HepG2 (cell line): ENCODE data around the gene PRKCZ. TPM values are rescaled to one million over a fixed set of nuclear protein-coding genes. Genes with fewer than 3 reads are reported as not detected.

ENCODE experiments used
- ATF7 ChIP-seq, 2 experiments: fragments of 450-650 bp in 1 of 2; sonication (generic) in 1 of 2; formaldehyde crosslinking in 1 of 2; IDR thresholded peaks; 2 replicates each; pipeline versions ENCODE4 v1.4.0 to v1.6.1; 2016 to 2020; ENCODE audit warnings: antibody characterized with exemption in 1 of 2, mild to moderate bottlenecking in 1 of 2, missing genetic modification reagents in 1 of 2
- EP300 ChIP-seq, 3 experiments: sonication (generic) in 1 of 3; formaldehyde crosslinking in 1 of 3; IDR thresholded peaks; 2 replicates each; pipeline versions ENCODE4 v1.5.1 to v1.6.1; 2011 to 2020; ENCODE audit warnings: low read depth in 2 of 3, low read length in 2 of 3, borderline replicate concordance in 1 of 3, improper control_type of control experiment in 1 of 3, mild to moderate bottlenecking in 1 of 3, missing genetic modification reagents in 1 of 3, moderate library complexity in 1 of 3
- HNF4G ChIP-seq, 2 experiments: sonication (generic) in 1 of 2; formaldehyde crosslinking in 1 of 2; IDR thresholded peaks; 2 replicates each; pipeline versions ENCODE4 v1.4.0 to v1.6.1; 2011 to 2020; ENCODE audit warnings: borderline replicate concordance in 2 of 2, low read depth in 2 of 2, mild to moderate bottlenecking in 2 of 2, low read length in 1 of 2, missing genetic modification reagents in 1 of 2, moderate library complexity in 1 of 2
- HOXA7 ChIP-seq: sonication (generic); formaldehyde crosslinking; IDR thresholded peaks from 2 replicates; pipeline ENCODE4 v1.8.1; 2022; ENCODE audit warnings: mild to moderate bottlenecking, missing genetic modification reagents, moderate library complexity
- MAF1 ChIP-seq: sonication (generic); formaldehyde crosslinking; IDR thresholded peaks from 2 replicates; pipeline ENCODE4 v1.5.0; 2020; ENCODE audit warnings: missing genetic modification reagents, borderline replicate concordance
- MTF2 ChIP-seq: sonication (generic); formaldehyde crosslinking; IDR thresholded peaks from 2 replicates; pipeline ENCODE4 v1.5.0; 2020; ENCODE audit warnings: missing genetic modification reagents, borderline replicate concordance
- POLR2AphosphoS5 ChIP-seq: IDR thresholded peaks from 2 replicates; pipeline ENCODE4 v1.6.1; 2012; ENCODE audit warnings: low read depth, low read length
- POLR2G ChIP-seq: fragments of 200-400 bp; formaldehyde crosslinking; IDR thresholded peaks from 2 replicates; pipeline ENCODE4 v1.6.1; 2018; ENCODE audit warnings: mild to moderate bottlenecking, low read depth, low read length, moderate library complexity
- SALL2 ChIP-seq: sonication (generic); formaldehyde crosslinking; IDR thresholded peaks from 2 replicates; pipeline ENCODE4 v1.8.1; 2023; ENCODE audit warnings: mild to moderate bottlenecking, missing genetic modification reagents, inconsistent platforms
- SNAPC2 ChIP-seq: sonication (generic); formaldehyde crosslinking; IDR thresholded peaks from 2 replicates; pipeline ENCODE4 v1.8.1; 2022; ENCODE audit warnings: mild to moderate bottlenecking, missing genetic modification reagents
- STAT5B ChIP-seq: sonication (generic); formaldehyde crosslinking; IDR thresholded peaks from 2 replicates; pipeline ENCODE4 v1.4.0; 2020; ENCODE audit warnings: missing genetic modification reagents
- TBX2 ChIP-seq: sonication (generic); formaldehyde crosslinking; IDR thresholded peaks from 2 replicates; pipeline ENCODE4 v1.5.0; 2020; ENCODE audit warnings: missing genetic modification reagents, mild to moderate bottlenecking, borderline replicate concordance
- ZNF317 ChIP-seq: sonication (generic); formaldehyde crosslinking; IDR thresholded peaks from 2 replicates; pipeline ENCODE4 v1.5.0; 2020; ENCODE audit warnings: mild to moderate bottlenecking, missing genetic modification reagents
- ZNF570 ChIP-seq: sonication (generic); formaldehyde crosslinking; IDR thresholded peaks from 2 replicates; pipeline ENCODE4 v1.4.0; 2020; ENCODE audit warnings: mild to moderate bottlenecking, missing genetic modification reagents, borderline replicate concordance
- ZNF703 ChIP-seq: sonication (generic); formaldehyde crosslinking; IDR thresholded peaks from 2 replicates; pipeline ENCODE4 v1.5.1; 2020; ENCODE audit warnings: missing genetic modification reagents, mild to moderate bottlenecking, moderate library complexity, borderline replicate concordance
- ZNF776 ChIP-seq: sonication (generic); formaldehyde crosslinking; IDR thresholded peaks from 2 replicates; pipeline ENCODE4 v1.4.0; 2020; ENCODE audit warnings: mild to moderate bottlenecking, missing genetic modification reagents
- polyA plus RNA-seq, 8 experiments: library from polyadenylated mRNA; depleted of rRNA in 3 of 8; stranded (reverse) in 7 of 8; unstranded in 1 of 8; fragments of >200 nt; fragmentation: Illumina TruSeq in 4 of 8; extraction: Trizol in 4 of 8; gene quantifications; 2 replicates each; pipeline versions ENCODE4 v1.2.1 to v1.2.3, GENCODE V29; 2011 to 2016; ENCODE audit warnings: low read depth in 4 of 8, missing spikeins in 1 of 8, mixed read lengths in 1 of 8; ENCODE audit not compliant: insufficient read depth in 1 of 8
- total RNA-seq, 5 experiments: library from RNA; depleted of rRNA; stranded (reverse); fragments of >200 nt; fragmentation: Illumina TruSeq; extraction: Trizol; gene quantifications; 2 replicates each; pipeline ENCODE4 v1.2.3, GENCODE V29; 2016; ENCODE audit warnings: low read depth in 1 of 5
- TF ChIP-seq, protein P1 (sequence below): sonication (generic); formaldehyde crosslinking; IDR thresholded peaks from 2 replicates; pipeline ENCODE4 v1.5.0; 2020; ENCODE audit warnings: mild to moderate bottlenecking, missing genetic modification reagents, borderline replicate concordance
- TF ChIP-seq, protein P2 (sequence below): IDR thresholded peaks from 2 replicates; pipeline ENCODE4 v1.6.1; 2016; ENCODE audit warnings: low read depth, control low read depth
- TF ChIP-seq, protein P3 (sequence below): fragments of 450-650 bp; IDR thresholded peaks from 2 replicates; pipeline ENCODE4 v1.6.1; 2017
- TF ChIP-seq, protein P4 (sequence below): IDR thresholded peaks from 2 replicates; pipeline ENCODE4 v1.6.1; 2018; ENCODE audit warnings: missing genetic modification reagents

PRKCZ gene
- total and polyA plus RNA-seq, 2 of the 13 experiments (the other 11 are each of a cell fraction or from before 2014, with no cell fraction given), result 34.7 to 85.2 TPM

DNA sequence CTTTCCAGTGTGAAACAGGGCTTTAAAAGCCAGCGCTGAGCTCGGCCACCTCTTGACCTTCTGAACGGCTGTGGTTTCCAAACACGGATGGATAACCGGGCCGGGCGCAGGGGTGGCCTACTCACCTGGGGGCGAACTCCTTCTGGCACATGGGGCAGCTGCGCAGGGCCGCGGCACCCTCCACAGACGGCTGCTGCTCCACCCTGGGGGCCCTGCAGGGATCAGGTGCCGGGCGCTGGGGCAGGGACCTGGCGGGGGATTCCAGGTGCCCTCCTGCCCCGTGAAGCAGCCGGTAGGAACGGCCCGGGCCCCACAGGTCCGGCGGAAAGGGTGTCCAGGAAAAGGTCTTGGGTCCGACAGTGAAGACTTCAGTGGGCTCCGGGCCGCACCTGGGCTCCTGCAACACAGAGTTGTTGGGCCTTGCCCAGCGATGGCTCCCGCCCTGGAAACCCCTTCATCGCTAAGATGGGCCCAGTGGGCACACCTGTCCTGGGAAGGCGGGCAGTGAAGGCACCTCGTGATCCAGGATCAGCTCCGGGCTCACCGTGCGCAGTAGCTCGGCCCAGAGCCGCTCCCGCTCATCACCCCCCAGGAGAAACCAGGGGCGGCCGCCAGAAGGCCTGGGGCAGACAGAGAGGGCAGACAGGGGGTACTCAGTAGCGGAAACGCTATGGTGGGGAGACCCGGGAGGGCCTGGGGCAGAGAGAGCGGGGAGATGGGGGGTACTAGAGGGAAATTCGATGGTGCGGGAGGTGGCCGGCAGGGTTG, 143.5 kb downstream of the PRKCZ start (continued):
- TF ChIP-seq ZNF317 (CRISPR knock-in tag) (no peak), MTF2 (CRISPR knock-in tag) (no peak), POLR2G (no peak), STAT5B (no peak), HOXA7 (CRISPR knock-in tag) (no peak), EP300 (IDR thresholded peaks at IDR 0.05; ENCODE audit: low read depth in 2 of 2, low read length in 2 of 2) (no peak), EP300 (CRISPR knock-in tag; IDR thresholded peaks at IDR 0.05; ENCODE audit: borderline replicate concordance) (no peak), SNAPC2 (CRISPR knock-in tag) (no peak), MAF1 (CRISPR knock-in tag) (0 out of 2 replicates have a peak, but pooled peaks have one; percentile 23), TBX2 (CRISPR knock-in tag) (peak; percentile 52; the same call in 1 of the 2 replicates), ZNF570 (CRISPR knock-in tag) (no peak), POLR2AphosphoS5 (no peak), ZNF776 (no peak), HNF4G (IDR thresholded peaks at IDR 0.05; ENCODE audit: borderline replicate concordance, low read depth, low read length) (no peak), HNF4G (CRISPR knock-in tag; IDR thresholded peaks at IDR 0.05; ENCODE audit: borderline replicate concordance, low read depth) (no peak), SALL2 (CRISPR knock-in tag) (no peak), ATF7 (IDR thresholded peaks at IDR 0.05) (no peak), ATF7 (CRISPR knock-in tag; IDR thresholded peaks at IDR 0.05) (no peak), ZNF703 (no peak)
- TF ChIP-seq, protein P1, sequence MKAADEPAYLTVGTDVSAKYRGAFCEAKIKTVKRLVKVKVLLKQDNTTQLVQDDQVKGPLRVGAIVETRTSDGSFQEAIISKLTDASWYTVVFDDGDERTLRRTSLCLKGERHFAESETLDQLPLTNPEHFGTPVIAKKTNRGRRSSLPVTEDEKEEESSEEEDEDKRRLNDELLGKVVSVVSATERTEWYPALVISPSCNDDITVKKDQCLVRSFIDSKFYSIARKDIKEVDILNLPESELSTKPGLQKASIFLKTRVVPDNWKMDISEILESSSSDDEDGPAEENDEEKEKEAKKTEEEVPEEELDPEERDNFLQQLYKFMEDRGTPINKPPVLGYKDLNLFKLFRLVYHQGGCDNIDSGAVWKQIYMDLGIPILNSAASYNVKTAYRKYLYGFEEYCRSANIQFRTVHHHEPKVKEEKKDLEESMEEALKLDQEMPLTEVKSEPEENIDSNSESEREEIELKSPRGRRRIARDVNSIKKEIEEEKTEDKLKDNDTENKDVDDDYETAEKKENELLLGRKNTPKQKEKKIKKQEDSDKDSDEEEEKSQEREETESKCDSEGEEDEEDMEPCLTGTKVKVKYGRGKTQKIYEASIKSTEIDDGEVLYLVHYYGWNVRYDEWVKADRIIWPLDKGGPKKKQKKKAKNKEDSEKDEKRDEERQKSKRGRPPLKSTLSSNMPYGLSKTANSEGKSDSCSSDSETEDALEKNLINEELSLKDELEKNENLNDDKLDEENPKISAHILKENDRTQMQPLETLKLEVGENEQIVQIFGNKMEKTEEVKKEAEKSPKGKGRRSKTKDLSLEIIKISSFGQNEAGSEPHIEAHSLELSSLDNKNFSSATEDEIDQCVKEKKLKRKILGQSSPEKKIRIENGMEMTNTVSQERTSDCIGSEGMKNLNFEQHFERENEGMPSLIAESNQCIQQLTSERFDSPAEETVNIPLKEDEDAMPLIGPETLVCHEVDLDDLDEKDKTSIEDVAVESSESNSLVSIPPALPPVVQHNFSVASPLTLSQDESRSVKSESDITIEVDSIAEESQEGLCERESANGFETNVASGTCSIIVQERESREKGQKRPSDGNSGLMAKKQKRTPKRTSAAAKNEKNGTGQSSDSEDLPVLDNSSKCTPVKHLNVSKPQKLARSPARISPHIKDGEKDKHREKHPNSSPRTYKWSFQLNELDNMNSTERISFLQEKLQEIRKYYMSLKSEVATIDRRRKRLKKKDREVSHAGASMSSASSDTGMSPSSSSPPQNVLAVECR (CRISPR knock-in tag), result peak; percentile 28; the same call in 1 of the 2 replicates
- TF ChIP-seq, protein P2, sequence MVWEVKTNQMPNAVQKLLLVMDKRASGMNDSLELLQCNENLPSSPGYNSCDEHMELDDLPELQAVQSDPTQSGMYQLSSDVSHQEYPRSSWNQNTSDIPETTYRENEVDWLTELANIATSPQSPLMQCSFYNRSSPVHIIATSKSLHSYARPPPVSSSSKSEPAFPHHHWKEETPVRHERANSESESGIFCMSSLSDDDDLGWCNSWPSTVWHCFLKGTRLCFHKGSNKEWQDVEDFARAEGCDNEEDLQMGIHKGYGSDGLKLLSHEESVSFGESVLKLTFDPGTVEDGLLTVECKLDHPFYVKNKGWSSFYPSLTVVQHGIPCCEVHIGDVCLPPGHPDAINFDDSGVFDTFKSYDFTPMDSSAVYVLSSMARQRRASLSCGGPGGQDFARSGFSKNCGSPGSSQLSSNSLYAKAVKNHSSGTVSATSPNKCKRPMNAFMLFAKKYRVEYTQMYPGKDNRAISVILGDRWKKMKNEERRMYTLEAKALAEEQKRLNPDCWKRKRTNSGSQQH (CRISPR knock-in tag), result no peak
- TF ChIP-seq, protein P3, sequence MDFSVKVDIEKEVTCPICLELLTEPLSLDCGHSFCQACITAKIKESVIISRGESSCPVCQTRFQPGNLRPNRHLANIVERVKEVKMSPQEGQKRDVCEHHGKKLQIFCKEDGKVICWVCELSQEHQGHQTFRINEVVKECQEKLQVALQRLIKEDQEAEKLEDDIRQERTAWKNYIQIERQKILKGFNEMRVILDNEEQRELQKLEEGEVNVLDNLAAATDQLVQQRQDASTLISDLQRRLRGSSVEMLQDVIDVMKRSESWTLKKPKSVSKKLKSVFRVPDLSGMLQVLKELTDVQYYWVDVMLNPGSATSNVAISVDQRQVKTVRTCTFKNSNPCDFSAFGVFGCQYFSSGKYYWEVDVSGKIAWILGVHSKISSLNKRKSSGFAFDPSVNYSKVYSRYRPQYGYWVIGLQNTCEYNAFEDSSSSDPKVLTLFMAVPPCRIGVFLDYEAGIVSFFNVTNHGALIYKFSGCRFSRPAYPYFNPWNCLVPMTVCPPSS, result no peak
- TF ChIP-seq, protein P4, sequence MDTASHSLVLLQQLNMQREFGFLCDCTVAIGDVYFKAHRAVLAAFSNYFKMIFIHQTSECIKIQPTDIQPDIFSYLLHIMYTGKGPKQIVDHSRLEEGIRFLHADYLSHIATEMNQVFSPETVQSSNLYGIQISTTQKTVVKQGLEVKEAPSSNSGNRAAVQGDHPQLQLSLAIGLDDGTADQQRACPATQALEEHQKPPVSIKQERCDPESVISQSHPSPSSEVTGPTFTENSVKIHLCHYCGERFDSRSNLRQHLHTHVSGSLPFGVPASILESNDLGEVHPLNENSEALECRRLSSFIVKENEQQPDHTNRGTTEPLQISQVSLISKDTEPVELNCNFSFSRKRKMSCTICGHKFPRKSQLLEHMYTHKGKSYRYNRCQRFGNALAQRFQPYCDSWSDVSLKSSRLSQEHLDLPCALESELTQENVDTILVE (CRISPR knock-in tag), result no peak
